KOPT-K1 (cell line): ENCODE measurements around the gene UAP1L1.
"Not testable (repeated sequence)": the region's sequence is repeated elsewhere in the genome, so short reads cannot be mapped to it uniquely, and the experiment has no call there.

Source experiments
- H3K27ac ChIP-seq: fragments of 200-600 bp; sonication (generic); 2 replicates; pipeline ENCODE4 v1.5.1; 2016; ENCODE audit warnings: antibody characterized with exemption, mild to moderate bottlenecking, low read depth, low read length; ENCODE audit not compliant: poor library complexity, severe bottlenecking
- H3K36me3 ChIP-seq: fragments of 200-600 bp; sonication (generic); 2 replicates; pipeline ENCODE4 v1.5.1; 2017; ENCODE audit warnings: antibody characterized with exemption, mild to moderate bottlenecking, low read length, moderate library complexity; ENCODE audit not compliant: insufficient read depth
- H3K9me3 ChIP-seq: fragments of 200-600 bp; sonication (generic); 2 replicates; pipeline ENCODE4 v1.5.1; 2017; ENCODE audit warnings: antibody characterized with exemption, low read length, mild to moderate bottlenecking; ENCODE audit not compliant: insufficient read depth, poor library complexity, severe bottlenecking

UAP1L1 gene

GRCh38 chr9:137077010-137077747, at the start of gene UAP1L1:
Gene UAP1L1, plus strand, starts transcription at chr9:137077517. Its CDS starts 16 bp downstream, at chr9:137077533.
- no peaks in the 10 kb centered on the region for H3K36me3 ChIP-seq
- no peak within 1 kb of the TSS for H3K27ac ChIP-seq
- H3K9me3 ChIP-seq = no peaks in the 10 kb centered on the region

GRCh38 chr9:137028263-137029057, 48.9 kb upstream of the UAP1L1 start:
- no peaks in the 10 kb centered on the region for H3K9me3 ChIP-seq
- H3K27ac ChIP-seq = no peak overlapping the region
- no peaks in the 10 kb centered on the region for H3K36me3 ChIP-seq

GRCh38 chr9:137029058-137029936, 48.0 kb upstream of the UAP1L1 start:
- no peaks in the 10 kb centered on the region for H3K9me3 ChIP-seq
- H3K27ac ChIP-seq = no peak overlapping the region
- no peaks in the 10 kb centered on the region for H3K36me3 ChIP-seq

- no peak overlapping the region for H3K27ac ChIP-seq
- no peaks in the 10 kb centered on the region for H3K9me3 ChIP-seq
- H3K36me3 ChIP-seq = no peaks in the 10 kb centered on the region
These were observed 47.3 kb upstream of the UAP1L1 start for GRCh38 chr9:137030006-137030405.

- no peak overlapping the region for H3K27ac ChIP-seq
- H3K36me3 ChIP-seq = no peaks in the 10 kb centered on the region
- no peaks in the 10 kb centered on the region for H3K9me3 ChIP-seq
These were observed 46.5 kb upstream of the UAP1L1 start for GRCh38 chr9:137030538-137031527.

- no peaks in the 10 kb centered on the region for H3K9me3 ChIP-seq
- no peak within 1 kb of the TSS for H3K27ac ChIP-seq
- H3K36me3 ChIP-seq = no peaks in the 10 kb centered on the region
These were observed 45.2 kb upstream of the UAP1L1 start, which contains the start of gene FUT7 for GRCh38 chr9:137031904-137032640. Gene FUT7, minus strand, starts transcription at chr9:137032088. Its CDS starts 97 bp downstream, at chr9:137031991.

GRCh38 chr9:137032858-137033257, 44.5 kb upstream of the UAP1L1 start:
- no peak overlapping the region for H3K27ac ChIP-seq
- no peaks in the 10 kb centered on the region for H3K9me3 ChIP-seq
- H3K36me3 ChIP-seq = no peaks in the 10 kb centered on the region

GRCh38 chr9:137033481-137033880, 43.8 kb upstream of the UAP1L1 start:
- not testable (repeated sequence) for H3K36me3 ChIP-seq, H3K27ac ChIP-seq

GRCh38 chr9:137034039-137034708, 43.1 kb upstream of the UAP1L1 start:
- Histone ChIP-seq H3K36me3 (no peaks in the 10 kb centered on the region), H3K27ac (no peak overlapping the region), H3K9me3 (no peaks in the 10 kb centered on the region)

More at GRCh38 chr9:137033481-137033880, 43.8 kb upstream of the UAP1L1 start:
- H3K9me3 ChIP-seq = not testable (repeated sequence)

GRCh38 chr9:137034709-137035506, 42.4 kb upstream of the UAP1L1 start:
- H3K9me3 ChIP-seq = no peaks in the 10 kb centered on the region
- H3K36me3 ChIP-seq = no peaks in the 10 kb centered on the region
- no peak overlapping the region for H3K27ac ChIP-seq

- H3K36me3 ChIP-seq = no peaks in the 10 kb centered on the region
- no peak overlapping the region for H3K27ac ChIP-seq
- H3K9me3 ChIP-seq = no peaks in the 10 kb centered on the region
These were observed 41.8 kb upstream of the UAP1L1 start for GRCh38 chr9:137035507-137035834.

- no peaks in the 10 kb centered on the region for H3K36me3 ChIP-seq
- no peaks in the 10 kb centered on the region for H3K9me3 ChIP-seq
- no peak overlapping the region for H3K27ac ChIP-seq
These were observed 41.4 kb upstream of the UAP1L1 start for GRCh38 chr9:137035937-137036336.
